Vagina (tissue), 2 donors: ENCODE measurements around the gene C9orf50.

Experiments used
- POLR2A ChIP-seq, 2 donors: fragments of 450-650 bp; IDR thresholded peaks; one replicate each; pipeline ENCODE4 v1.6.1; 2017; ENCODE audit warnings: antibody characterized with exemption in 2 of 2, mild to moderate bottlenecking in 2 of 2, moderate library complexity in 2 of 2
- POLR2AphosphoS5 ChIP-seq, 2 donors: sonication (generic); formaldehyde crosslinking; IDR thresholded peaks; one replicate each; pipeline ENCODE4 v1.9.0; 2017; ENCODE audit warnings: antibody characterized with exemption in 2 of 2, mild to moderate bottlenecking in 2 of 2, low read depth in 1 of 2; ENCODE audit not compliant: insufficient read depth in 1 of 2
- TF ChIP-seq, protein P1 (sequence below), 3 experiments: fragments of 450-650 bp in 2 of 3; fragments of 200-600 bp in 1 of 3; sonication (generic) in 1 of 3; IDR thresholded peaks; one replicate each; pipeline ENCODE4 v1.5.1; 2017 to 2019; ENCODE audit warnings: antibody characterized with exemption in 3 of 3, mild to moderate bottlenecking in 2 of 3, moderate library complexity in 2 of 3

DNA sequence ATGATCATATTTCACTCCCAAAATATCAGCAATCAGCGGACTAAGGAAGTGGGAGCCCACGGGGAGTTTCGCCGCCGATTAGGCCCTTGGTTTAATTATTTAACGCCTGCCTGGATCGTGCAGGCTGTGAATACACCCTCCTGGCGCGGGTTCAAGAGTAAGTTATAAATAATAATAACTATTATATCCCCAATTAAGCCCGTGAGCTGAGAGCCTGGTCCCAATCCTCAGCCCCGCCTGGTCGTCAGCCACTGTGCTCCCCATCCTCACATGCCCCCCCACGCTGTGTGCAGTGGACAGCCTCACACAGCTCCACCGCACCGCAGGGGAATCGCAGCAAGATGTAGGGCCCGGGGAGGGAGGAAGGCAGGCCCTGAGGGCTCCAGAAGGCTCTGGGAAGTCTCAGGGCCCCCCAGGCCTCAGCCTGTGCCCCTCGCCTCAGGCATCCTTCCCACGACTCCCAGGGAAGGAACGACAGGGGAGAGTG, 33.7 kb upstream of the C9orf50 start:
- TF ChIP-seq, protein P1, sequence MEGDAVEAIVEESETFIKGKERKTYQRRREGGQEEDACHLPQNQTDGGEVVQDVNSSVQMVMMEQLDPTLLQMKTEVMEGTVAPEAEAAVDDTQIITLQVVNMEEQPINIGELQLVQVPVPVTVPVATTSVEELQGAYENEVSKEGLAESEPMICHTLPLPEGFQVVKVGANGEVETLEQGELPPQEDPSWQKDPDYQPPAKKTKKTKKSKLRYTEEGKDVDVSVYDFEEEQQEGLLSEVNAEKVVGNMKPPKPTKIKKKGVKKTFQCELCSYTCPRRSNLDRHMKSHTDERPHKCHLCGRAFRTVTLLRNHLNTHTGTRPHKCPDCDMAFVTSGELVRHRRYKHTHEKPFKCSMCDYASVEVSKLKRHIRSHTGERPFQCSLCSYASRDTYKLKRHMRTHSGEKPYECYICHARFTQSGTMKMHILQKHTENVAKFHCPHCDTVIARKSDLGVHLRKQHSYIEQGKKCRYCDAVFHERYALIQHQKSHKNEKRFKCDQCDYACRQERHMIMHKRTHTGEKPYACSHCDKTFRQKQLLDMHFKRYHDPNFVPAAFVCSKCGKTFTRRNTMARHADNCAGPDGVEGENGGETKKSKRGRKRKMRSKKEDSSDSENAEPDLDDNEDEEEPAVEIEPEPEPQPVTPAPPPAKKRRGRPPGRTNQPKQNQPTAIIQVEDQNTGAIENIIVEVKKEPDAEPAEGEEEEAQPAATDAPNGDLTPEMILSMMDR (IDR thresholded peaks at IDR 0.05), result no peak
- no peak for TF ChIP-seq POLR2A (IDR thresholded peaks at IDR 0.05)
- TF ChIP-seq POLR2AphosphoS5 (IDR thresholded peaks at IDR 0.05; ENCODE audit: insufficient read depth in 1 of 2, low read depth in 1 of 2), result no peak
